Activated CD4-positive, alpha-beta T cell treated with anti-CD3 and anti-CD28 coated beads, Interleukin-2, Interleukin-4, amounts not matched to agents 100 ng/mL and 50 ng/mL, durations not matched to agents 16 hours and 8 hours (primary cell): ENCODE results near the gene SSU72.

ENCODE experiments used
- DNase-seq: peaks from one replicate; pipeline ENCODE4 v3.0.0-alpha.2; 2020; ENCODE audit warnings: low spot score

SSU72 gene

GRCh38 chr1:1574721-1575537, at the start of gene SSU72:
Gene SSU72 (minus strand): TSS chr1:1574863. CDS start chr1:1574557, 306 bp downstream.
- DNase-seq: peak; percentile 93

DNA sequence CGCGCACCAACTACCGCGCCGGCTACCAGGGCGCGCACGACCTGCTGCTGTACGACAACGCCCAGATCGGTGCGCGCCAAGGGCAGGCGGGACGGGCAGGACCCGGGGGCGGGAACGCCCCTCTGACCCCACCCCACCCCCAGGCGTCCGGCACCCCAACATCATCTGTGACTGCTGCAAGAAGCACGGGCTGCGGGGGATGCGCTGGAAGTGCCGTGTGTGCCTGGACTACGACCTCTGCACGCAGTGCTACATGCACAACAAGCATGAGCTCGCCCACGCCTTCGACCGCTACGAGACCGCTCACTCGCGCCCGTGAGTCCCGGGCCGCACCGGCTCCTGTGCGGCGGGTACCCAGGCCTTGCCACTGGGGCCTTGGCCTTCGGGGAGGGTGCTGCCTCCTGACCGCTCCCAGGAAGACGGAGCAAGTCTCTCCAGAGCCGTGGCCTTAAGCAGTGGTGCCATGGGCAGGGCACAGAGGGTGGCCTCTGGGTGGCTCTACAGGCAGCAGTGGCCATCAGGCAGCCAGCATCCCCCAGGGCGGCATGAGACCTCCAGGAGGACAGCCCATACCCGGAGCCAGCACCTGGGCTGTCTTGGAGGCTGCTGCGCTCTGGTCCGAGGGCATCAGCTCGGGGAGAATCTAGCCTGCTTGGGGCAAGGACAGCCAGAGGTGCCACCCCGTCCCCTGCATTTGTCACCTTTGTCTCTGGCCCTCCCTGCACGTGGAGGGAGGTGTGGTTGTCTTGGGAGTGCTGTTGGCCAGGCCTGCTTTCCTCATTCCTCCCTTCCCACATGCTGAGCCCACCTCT, 49.2 kb upstream of the SSU72 start:
- DNase-seq: no peak

DNA sequence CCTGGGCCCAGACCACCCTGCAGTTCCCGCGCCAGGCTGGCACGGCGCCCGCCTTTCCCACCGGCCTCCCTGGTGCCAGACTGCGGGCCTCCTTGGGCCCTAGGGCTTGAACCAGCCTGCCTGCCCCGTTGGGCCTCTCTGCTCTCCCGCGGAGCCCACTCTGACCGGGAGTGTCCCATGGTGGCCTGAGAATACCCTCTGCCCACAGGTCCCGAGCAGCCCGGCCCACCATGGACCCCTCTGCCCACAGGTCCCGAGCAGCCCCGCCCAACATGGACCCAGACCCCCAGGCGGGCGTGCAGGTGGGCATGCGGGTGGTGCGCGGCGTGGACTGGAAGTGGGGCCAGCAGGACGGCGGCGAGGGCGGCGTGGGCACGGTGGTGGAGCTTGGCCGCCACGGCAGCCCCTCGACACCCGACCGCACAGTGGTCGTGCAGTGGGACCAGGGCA, 48.5 kb upstream of the SSU72 start:
- DNase-seq: no peak

DNA sequence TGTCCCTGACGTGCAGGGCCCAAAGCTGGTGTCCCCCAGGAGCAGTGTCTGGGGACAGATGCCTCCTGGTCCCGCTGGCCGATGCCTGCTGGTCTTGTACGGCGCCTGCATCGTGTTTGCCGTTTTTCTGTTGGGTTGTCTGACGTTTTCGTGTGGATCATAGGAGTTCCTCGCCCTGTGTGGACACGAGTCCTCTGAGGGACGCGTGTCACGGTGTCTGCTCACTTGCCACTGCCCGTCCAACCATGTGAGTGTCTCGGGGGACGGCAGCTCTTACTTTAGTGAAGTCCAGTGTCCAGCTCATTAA, 48.1 kb upstream of the SSU72 start:
- no peak for DNase-seq

- DNase-seq: no peak
Observed at GRCh38 chr1:1622010-1622787, 47.5 kb upstream of the SSU72 start.

GRCh38 chr1:1621173-1622009, 46.7 kb upstream of the SSU72 start:
- DNase-seq: no peak

DNA sequence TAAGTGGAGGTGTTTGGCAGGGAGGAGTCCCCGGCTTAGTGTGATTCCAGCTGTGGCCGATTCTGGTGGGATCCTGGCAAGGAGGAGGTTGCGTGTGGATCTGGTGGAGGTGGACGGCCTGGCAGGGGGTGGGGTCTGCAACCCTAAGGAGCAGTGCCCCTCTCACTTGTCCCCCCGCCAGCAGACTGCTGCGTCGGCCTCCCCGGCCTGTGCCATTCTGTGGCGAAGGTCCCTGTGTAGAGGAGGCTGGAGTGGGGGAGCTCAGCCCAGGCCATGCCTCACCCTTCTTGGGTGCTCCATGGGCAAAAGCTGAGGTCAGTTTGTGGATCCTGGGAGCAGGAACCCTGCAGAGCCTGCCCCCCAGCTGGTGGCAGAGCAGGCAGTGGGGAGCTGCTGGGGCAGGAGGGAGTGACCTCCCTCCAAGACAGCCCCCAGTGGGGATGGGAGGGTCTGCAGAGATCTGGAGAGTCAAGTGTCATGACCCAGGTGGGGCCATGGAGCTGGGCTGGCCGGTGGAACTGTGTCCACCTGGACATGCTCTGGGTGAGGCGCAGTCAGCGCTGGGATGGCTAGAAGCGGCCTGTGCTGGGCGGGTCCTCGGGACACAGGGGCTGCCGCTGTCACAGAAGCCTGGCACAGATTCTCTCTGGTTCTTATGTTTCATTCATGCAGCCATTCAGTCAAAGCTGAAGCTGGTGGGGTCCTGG, 45.9 kb upstream of the SSU72 start:
- no peak for DNase-seq

- no peak for DNase-seq
Observed at GRCh38 chr1:1619917-1620361, 45.3 kb upstream of the SSU72 start.

DNA sequence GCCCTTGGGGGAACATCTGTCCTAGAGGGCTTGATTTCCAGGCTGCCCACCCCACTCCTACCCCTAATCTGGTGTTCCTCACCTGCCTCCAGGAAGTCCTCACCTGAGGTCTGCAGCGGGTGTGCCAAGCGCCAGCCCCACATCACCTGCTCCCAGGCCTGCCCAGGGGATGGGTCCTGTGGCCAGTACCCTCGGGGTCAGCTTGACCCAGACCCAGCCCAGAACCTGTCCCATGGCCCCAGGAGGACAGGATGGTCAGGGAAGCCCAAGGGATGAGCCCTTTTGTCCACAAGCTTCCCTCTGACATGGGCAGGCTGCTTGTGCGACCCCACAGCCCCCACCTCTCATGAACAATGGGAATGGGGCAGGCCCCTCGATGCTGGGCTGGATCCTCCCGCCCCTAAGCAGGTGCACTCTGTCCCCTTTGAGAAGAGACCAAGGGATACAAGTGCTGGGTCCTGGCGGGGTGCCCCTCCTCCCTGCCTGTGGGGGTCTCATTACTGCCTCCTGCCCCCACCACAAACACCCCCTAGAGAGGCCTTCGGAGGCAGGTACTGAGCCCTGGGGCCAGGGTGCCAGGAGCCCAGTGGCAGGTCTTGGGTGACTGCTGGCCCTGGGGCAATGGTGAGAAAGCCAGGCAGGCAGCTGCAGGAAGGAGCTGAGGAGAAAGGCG, 43.9 kb upstream of the SSU72 start:
- DNase-seq: no peak

DNA sequence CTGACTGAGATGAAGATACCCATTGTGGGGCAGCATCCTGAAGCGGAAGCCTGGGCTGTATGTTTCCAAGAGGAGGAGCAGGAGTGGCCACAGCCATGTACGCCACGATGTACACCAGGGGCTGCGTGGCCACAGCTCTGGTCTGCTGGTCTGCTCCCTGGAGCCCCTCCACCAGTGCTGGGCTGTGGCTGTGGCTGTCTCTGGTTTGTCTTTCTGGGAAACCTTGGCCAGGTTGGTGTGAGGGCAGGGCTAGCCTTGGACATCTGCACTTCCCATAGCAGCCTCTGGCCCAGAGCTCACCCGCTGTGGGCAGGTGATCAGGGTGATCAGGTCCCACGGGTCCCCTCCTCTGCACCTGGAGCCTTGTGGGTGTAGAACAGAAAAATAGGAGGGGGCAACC, 43.3 kb upstream of the SSU72 start:
- DNase-seq: no peak

DNA sequence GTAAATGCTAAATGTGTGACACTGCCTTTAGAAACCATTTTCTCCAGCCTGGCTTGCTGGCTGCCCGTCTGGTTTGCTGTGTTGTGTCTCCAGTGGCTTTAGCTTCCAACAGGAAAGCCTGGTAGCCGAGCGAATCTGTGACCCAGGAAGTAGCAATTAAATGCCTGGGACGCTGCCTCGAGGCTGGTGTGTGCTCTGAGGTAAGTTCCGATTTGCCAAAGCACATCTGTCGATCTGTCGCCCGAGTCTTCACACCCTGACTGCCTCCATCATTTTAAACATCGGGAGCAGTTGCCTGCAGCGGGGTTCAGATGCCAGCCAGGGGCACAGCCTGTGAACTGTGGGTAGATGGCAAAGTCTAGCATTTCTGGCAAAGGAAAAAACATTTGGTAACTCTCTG, 42.9 kb upstream of the SSU72 start:
- DNase-seq: no peak

- no peak for DNase-seq
Observed at GRCh38 chr1:1616838-1617237, 42.2 kb upstream of the SSU72 start.

- DNase-seq: peak; percentile 18
Observed at GRCh38 chr1:1616045-1616790, 41.6 kb upstream of the SSU72 start.

- peak; percentile 99 for DNase-seq
Observed at GRCh38 chr1:1615256-1616044, 40.8 kb upstream of the SSU72 start, which contains the start of gene MIB2. Gene MIB2 (plus strand): TSS chr1:1615500. CDS start chr1:1623453, 7,953 bp downstream.

DNA sequence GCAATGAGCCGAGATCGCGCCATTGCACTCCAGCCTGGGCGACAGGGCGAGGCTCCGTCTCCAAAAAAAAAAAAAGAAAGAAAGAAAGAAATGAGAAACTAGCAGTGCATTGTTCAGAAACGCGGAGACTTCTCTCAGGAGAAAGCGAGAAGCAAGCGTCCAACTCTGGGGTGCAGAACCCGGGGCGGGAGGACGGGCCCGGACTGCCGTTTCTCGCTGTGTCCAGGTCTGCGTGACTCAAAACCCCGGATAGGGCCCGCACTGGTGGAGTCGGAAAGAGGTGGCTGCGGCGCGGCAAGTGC, 40.2 kb upstream of the SSU72 start:
- no peak for DNase-seq

DNA sequence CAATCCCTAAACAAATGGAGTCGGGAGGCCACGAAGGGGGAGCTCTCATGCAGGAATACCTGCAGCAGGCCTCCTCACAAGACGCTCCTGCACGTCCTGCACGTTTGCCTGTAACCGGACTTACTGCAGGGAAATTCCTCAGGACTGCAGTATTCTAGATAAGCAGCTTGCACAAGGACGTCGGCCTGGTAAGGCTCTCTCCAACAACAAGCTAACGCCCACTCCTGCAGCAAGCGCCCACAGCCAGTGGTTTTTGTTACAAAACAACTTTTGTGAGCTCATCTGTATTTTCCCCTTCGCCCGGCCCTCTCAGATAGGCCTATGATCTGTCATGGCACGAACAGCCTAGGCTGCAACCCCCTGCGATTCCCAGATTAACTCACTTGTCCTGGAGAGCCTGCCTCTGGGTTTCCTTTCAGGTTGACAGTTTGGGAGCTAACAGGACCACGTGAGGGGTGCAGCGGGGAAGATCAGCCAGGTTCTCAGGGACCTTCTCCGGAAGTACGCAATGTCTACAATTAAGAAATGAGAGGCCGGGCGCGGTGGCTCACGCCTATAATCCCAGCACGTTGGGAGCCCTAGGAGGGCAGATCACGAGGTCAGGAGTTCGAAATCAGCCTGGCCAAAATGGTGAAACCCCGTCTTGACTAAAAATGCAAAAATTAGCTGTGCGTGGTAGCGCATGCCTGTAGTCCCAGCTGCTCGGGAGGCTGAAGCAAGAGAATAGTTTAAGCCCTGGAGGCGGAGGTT, 39.7 kb upstream of the SSU72 start:
- peak; percentile 46 for DNase-seq

DNA sequence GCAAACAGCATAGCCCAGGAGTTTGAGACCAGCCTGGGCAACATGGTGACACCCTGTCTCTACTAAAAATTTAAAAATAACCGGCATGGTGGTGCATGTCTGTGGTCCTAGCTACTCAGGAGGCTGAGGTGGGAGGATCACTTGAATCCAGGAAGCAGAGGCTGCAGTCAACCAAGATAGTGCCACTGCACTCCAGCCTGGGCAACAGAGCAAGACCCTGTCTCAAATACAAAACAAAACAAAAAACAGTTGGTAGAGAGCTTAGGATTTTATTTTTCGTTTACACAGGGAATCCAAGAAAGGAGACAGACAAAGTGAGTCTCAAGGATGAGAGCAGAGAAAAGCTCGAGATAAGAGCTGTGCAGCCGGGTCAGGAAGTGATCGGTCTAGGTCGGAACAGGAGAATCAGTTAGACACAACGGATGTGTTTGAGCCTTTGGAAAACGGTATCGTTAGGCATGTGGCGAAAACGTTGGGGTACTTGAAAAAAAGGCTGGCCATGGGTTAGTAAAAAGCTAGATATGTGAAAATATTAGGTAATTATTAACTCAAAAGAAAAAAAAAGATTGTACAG, 38.9 kb upstream of the SSU72 start:
- no peak for DNase-seq

- no peak for DNase-seq
Observed at GRCh38 chr1:1612104-1612400, 37.4 kb upstream of the SSU72 start.
